IMR-90 (cell line): Measurements from ENCODE around the gene CDS2. TPM values are rescaled to one million over a fixed set of nuclear protein-coding genes. Genes with fewer than 3 reads are reported as not detected.

Source experiments
- ATAC-seq: fragments of 200-7000 bp; cut with Tn5 transposase; 2 replicates; pipeline ENCODE4 v1.9.1; 2020; ENCODE audit warnings: low read depth, mild to moderate bottlenecking, moderate library complexity
- BruUV-seq: library from RNA; stranded (reverse); fragments of 400-500 nt; replicated peaks from 2 replicates; lab custom pipeline; 2021; lab: Mats Ljungman, UMichigan
- CTCF ChIA-PET: fragments of 300-600 bp; formaldehyde crosslinking; extraction: SDS; loops from one replicate; lab custom pipeline; 2021; ENCODE audit warnings: antibody characterized with exemption; lab: Yijun Ruan, JAX
- POLR2A ChIA-PET: fragments of 300-600 bp; sonication (Branson Sonifier 250); formaldehyde crosslinking; loops from one replicate; lab custom pipeline; 2022; ENCODE audit warnings: antibody characterized with exemption; ENCODE audit not compliant: unreplicated experiment; lab: Charles Lee
- DNase-seq: peaks from one replicate; pipeline ENCODE4 v3.0.0; 2013
- H2AFZ ChIP-seq: replicated peaks from 2 replicates; pipeline ENCODE3; 2013; ENCODE audit warnings: low read length, mild to moderate bottlenecking; ENCODE audit not compliant: poor library complexity
- H2AK5ac ChIP-seq: 2 replicates; pipeline ENCODE4 v1.6.1; 2013; ENCODE audit warnings: low read depth, low read length, inconsistent platforms
- H2AK9ac ChIP-seq: replicated peaks from 2 replicates; pipeline ENCODE3; 2013; ENCODE audit warnings: mild to moderate bottlenecking, low read depth, low read length, moderate library complexity; ENCODE audit not compliant: poor library complexity
- H2BK120ac ChIP-seq: 2 replicates; pipeline ENCODE4 v1.6.1; 2013; ENCODE audit warnings: low read depth, low read length, inconsistent platforms
- H2BK15ac ChIP-seq: 3 replicates; pipeline ENCODE4 v1.6.1; 2013; ENCODE audit warnings: low read depth, low read length, inconsistent platforms
- H2BK20ac ChIP-seq: 2 replicates; pipeline ENCODE4 v1.6.1; 2013; ENCODE audit warnings: low read depth, mild to moderate bottlenecking, inconsistent platforms, low read length, moderate library complexity
- H2BK5ac ChIP-seq: 2 replicates; pipeline ENCODE4 v1.6.1; 2013; ENCODE audit warnings: mild to moderate bottlenecking, low read depth, low read length, inconsistent platforms; ENCODE audit not compliant: poor library complexity, severe bottlenecking
- H3K14ac ChIP-seq: replicated peaks from 2 replicates; pipeline ENCODE4 v1.6.1; 2013; ENCODE audit warnings: low read depth, low read length, inconsistent platforms
- H3K18ac ChIP-seq: 2 replicates; pipeline ENCODE4 v1.6.1; 2013; ENCODE audit warnings: low read depth, low read length, control low read depth
- H3K23ac ChIP-seq: 2 replicates; pipeline ENCODE4 v1.6.1; 2013; ENCODE audit warnings: low read depth, low read length, inconsistent platforms
- H3K27ac ChIP-seq: 2 replicates; pipeline ENCODE4 v1.5.1; 2013; ENCODE audit warnings: mild to moderate bottlenecking, control low read depth, low read length; ENCODE audit not compliant: insufficient read depth
- H3K27me3 ChIP-seq: 2 replicates; pipeline ENCODE4 v1.6.1; 2013; ENCODE audit warnings: low read length; ENCODE audit not compliant: control insufficient read depth, insufficient read depth
- H3K36me3 ChIP-seq: 2 replicates; pipeline ENCODE4 v1.6.1; 2013; ENCODE audit warnings: low read length, mixed read lengths; ENCODE audit not compliant: control insufficient read depth, insufficient read depth
- H3K4ac ChIP-seq: 2 replicates; pipeline ENCODE4 v1.6.1; 2013; ENCODE audit warnings: low read depth, low read length, inconsistent platforms
- H3K4me1 ChIP-seq: 2 replicates; pipeline ENCODE4 v1.6.1; 2013; ENCODE audit warnings: low read length, mixed read lengths; ENCODE audit not compliant: control insufficient read depth, insufficient read depth
- H3K4me2 ChIP-seq: 2 replicates; pipeline ENCODE4 v1.6.1; 2013; ENCODE audit warnings: low read depth, mild to moderate bottlenecking, control low read depth, low read length, moderate library complexity
- H3K4me3 ChIP-seq: 2 replicates; pipeline ENCODE4 v1.5.1; 2013; ENCODE audit warnings: low read depth, mild to moderate bottlenecking, control low read depth, low read length, moderate library complexity; ENCODE audit not compliant: insufficient read depth
- H3K56ac ChIP-seq: 2 replicates; pipeline ENCODE4 v1.6.1; 2013; ENCODE audit warnings: low read length, inconsistent platforms; ENCODE audit not compliant: insufficient read depth; ENCODE audit errors: extremely low read depth
- H3K79me1 ChIP-seq, 2 experiments: 2 replicates each; pipeline ENCODE4 v1.6.1; 2013; ENCODE audit warnings: low read length in 2 of 2, inconsistent platforms in 1 of 2, low read depth in 1 of 2
- H3K9ac ChIP-seq: 2 replicates; pipeline ENCODE4 v1.6.1; 2013; ENCODE audit warnings: low read depth, low read length, control low read depth
- H3K9me1 ChIP-seq: 2 replicates; pipeline ENCODE4 v1.6.1; 2013; ENCODE audit warnings: low read length, inconsistent platforms; ENCODE audit not compliant: insufficient read depth
- H3K9me3 ChIP-seq: 2 replicates; pipeline ENCODE4 v1.6.1; 2013; ENCODE audit warnings: low read length; ENCODE audit not compliant: control insufficient read depth, insufficient read depth
- H4K20me1 ChIP-seq: 2 replicates; pipeline ENCODE4 v1.6.1; 2013; ENCODE audit warnings: low read length, inconsistent platforms; ENCODE audit not compliant: insufficient read depth
- H4K5ac ChIP-seq: 2 replicates; pipeline ENCODE4 v1.6.1; 2013; ENCODE audit warnings: mild to moderate bottlenecking, low read depth, low read length, control low read depth
- H4K8ac ChIP-seq, 2 experiments: 2 replicates each; pipeline ENCODE4 v1.6.1; 2013; ENCODE audit warnings: low read depth in 2 of 2, low read length in 2 of 2, control low read depth in 1 of 2, inconsistent platforms in 1 of 2
- H4K91ac ChIP-seq: 2 replicates; pipeline ENCODE4 v1.6.1; 2013; ENCODE audit warnings: low read depth, low read length, inconsistent platforms; ENCODE audit not compliant: insufficient read depth
- FOS ChIP-seq: fragments of 150-350 bp; IDR thresholded peaks from 2 replicates; pipeline ENCODE4 v1.6.1; 2016; ENCODE audit warnings: low read depth, low read length
- RFX5 ChIP-seq: IDR thresholded peaks from 2 replicates; pipeline ENCODE4 v1.8.0; 2012; ENCODE audit warnings: low read depth, mild to moderate bottlenecking, low read length, moderate library complexity
- WGBS, 2 experiments: methylation state at CpG; one replicate each; pipeline versions ENCODE4 v1.1.5 to v1.1.7; 2013; ENCODE audit warnings: missing lambda C conversion rate in 2 of 2; ENCODE audit not compliant: insufficient read length in 1 of 2; ENCODE audit errors: extremely low coverage in 2 of 2; 5-methylcytosine and 5-hydroxymethylcytosine counted together
- dilution Hi-C: fragments of 300-500 bp; cut with HindIII; formaldehyde crosslinking; loops from one replicate; pipeline ENCODE4 v1.14.3; 2018; ENCODE audit warnings: low sequenced_read_pairs; ENCODE audit not compliant: unreplicated experiment
- in situ Hi-C: fragments of 300-500 bp; cut with MboI; formaldehyde crosslinking; loops from 3 replicates; pipeline ENCODE4 v1.14.3; 2019; ENCODE audit warnings: low sequenced_read_pairs, inconsistent platforms, mixed read lengths
- intact Hi-C: fragments of 100-400 bp; cut with micrococcal nuclease; formaldehyde crosslinking; loops from 2 replicates; pipeline ENCODE4 v1.10.0; 2022
- polyA plus RNA-seq, 3 experiments: library from polyadenylated mRNA; depleted of rRNA; stranded (reverse); fragments of >200 nt; gene quantifications; 2 replicates each; pipeline ENCODE4 v1.2.3, GENCODE V29; 2012; ENCODE audit warnings: low replicate concordance in 1 of 3
- total RNA-seq: library from RNA; depleted of rRNA; stranded (reverse); fragments of >200 nt; gene quantifications from 2 replicates; pipeline ENCODE4 v1.2.3, GENCODE V29; 2012

CDS2 gene
- total and polyA plus RNA-seq, 2 of the 4 experiments (the other 2 are of a cell fraction), result 17.0 to 47.1 TPM

- TF ChIP-seq FOS, result no peak
These were observed 89.0 kb downstream of the CDS2 start (continued) for GRCh38 chr20:5215672-5216304.

- WGBS, 2 experiments, result 100% methylated on average over 2 of the region's 3 CpGs; no CpG with 5 or more reads in 1 of the 2 experiments
- CTCF ChIA-PET, result interaction anchor here (0.9 to 3.1 kb wide), 2 partner anchors 11 to 90 kb away, joined by 3 to 13 read pairs; partner anchors contain the start of gene CDS2
These were observed 89.9 kb downstream of the CDS2 start for GRCh38 chr20:5216663-5217062.

More at GRCh38 chr20:5216663-5217062, 89.9 kb downstream of the CDS2 start:
- in situ Hi-C loops, result no loop called here
- H3K23ac ChIP-seq, result no peak overlapping the region
- POLR2A ChIA-PET, result no interaction called here
- no peak overlapping the region for H4K91ac ChIP-seq
- ATAC-seq (no peak), DNase-seq (no peak)
- no peak overlapping the region for H2BK15ac ChIP-seq
- H3K9ac ChIP-seq, result no peak overlapping the region
- no peak overlapping the region for H3K27ac ChIP-seq
- H2BK120ac ChIP-seq, result no peak overlapping the region
- intact Hi-C loops, result no loop called here
- no peak overlapping the region for H3K18ac ChIP-seq
- H3K27me3 ChIP-seq, result no peaks in the 10 kb centered on the region
- no peak overlapping the region for H2AK5ac ChIP-seq
- no peak overlapping the region for H3K4me3 ChIP-seq
- no peak overlapping the region for H2BK20ac ChIP-seq
- H2BK5ac ChIP-seq, result no peak overlapping the region
- no peak overlapping the region for H4K8ac ChIP-seq
- H4K5ac ChIP-seq, result no peak overlapping the region
- no peak for TF ChIP-seq FOS
- TF ChIP-seq RFX5, result no peak
- dilution Hi-C loops, result no loop called here
- H3K9me1 ChIP-seq, result peaks cover 13% of the 10 kb centered on the region
- H2AK9ac ChIP-seq, result peak overlapping the region; percentile 74
- BruUV-seq, result no TSS peak
- peaks cover 7% of the 10 kb centered on the region for H3K4me1 ChIP-seq
- H2AFZ ChIP-seq, result no peak overlapping the region
- H3K56ac ChIP-seq, result no peak overlapping the region
- no peaks in the 10 kb centered on the region for H3K79me1 ChIP-seq
- no peaks in the 10 kb centered on the region for H3K9me3 ChIP-seq
- H3K4ac ChIP-seq, result no peak overlapping the region
- H3K4me2 ChIP-seq, result no peak overlapping the region
- H4K20me1 ChIP-seq, result peaks cover 3% of the 10 kb centered on the region; the same call in 1 of the 2 replicates
- H3K14ac ChIP-seq, result no peak overlapping the region
- H3K36me3 ChIP-seq, result peaks cover 5% of the 10 kb centered on the region; the same call in 1 of the 2 replicates
